SIG-M5 treated with dmso at 0.1 percent for 504 hours (cell line): ENCODE measurements around the gene STARD13.

ENCODE experiments used
- DNase-seq: peaks from one replicate; lab custom pipeline; 2025; ENCODE audit not compliant: unreplicated experiment; lab: John Stamatoyannopoulos, UW

Gene STARD13

DNA sequence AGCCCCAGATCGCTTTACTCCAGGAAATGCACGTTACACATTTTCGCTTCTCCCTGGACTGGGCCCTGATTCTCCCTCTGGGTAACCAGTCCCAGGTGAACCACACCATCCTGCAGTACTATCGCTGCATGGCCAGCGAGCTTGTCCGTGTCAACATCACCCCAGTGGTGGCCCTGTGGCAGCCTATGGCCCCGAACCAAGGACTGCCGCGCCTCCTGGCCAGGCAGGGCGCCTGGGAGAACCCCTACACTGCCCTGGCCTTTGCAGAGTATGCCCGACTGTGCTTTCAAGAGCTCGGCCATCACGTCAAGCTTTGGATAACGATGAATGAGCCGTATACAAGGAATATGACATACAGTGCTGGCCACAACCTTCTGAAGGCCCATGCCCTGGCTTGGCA, 224.7 kb downstream of the STARD13 start:
- no peak for DNase-seq

DNA sequence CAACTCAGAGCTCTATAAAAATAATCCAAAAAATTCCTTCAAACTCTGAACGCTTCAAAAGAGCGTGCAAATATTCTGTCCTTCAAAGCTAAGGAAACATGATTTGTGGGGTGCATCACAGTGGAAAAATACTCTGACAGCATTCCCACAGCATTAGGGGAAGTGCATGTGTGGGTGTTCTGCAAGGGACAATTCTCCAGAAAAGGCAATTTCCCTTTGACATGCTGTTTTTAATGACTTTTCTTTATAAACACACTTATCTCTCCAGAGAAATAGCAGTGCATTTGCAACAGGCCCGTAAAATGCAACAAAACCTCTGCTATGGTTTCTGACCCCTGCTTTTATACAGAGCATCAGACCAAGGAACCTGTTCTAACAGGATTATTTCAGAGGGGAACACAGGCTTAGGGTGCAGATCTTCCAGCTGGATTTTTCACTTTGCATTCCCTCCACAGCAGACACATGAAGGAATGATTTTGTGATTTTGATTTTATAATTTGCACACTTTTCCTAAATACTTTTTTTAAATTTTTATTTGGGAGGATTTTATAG, 226.7 kb downstream of the STARD13 start:
- no peak for DNase-seq

DNA sequence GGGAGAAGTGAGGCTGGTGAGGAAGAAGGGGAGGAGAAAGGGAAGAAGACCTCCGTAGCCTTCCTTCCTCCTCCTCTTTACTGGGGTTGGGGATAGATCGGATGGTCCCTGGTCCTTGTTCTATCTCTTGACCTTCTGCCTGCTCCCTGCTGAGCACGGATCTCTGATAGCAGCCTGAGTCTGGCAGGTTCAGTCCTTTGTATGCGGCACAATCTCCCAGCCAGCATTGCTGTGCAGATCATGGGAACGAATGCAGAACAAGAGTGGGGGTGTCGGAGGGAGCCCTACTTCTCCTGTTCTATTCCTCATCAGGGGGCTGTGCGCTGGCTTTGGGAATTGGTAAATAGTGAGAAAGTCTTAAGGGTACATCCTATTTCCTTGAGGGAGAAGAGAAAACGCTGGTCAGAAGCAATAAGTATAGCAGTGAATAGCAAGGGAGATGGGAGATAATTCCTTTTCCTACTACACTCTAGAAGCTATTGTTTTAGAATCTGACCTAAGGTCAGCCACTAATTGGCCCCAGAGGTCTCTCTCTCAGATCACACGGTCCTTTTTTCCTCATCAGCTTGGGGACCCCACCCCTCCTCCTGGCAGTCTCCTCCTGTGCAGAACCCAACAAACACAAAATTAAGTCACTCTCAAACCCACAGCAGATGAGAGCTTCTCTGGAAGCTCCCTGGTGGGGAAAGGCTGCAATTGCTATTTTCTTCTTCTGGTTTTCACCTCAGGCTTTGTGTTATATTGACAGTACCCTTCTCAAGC, 228.4 kb downstream of the STARD13 start:
- DNase-seq: peak; percentile 20

DNA sequence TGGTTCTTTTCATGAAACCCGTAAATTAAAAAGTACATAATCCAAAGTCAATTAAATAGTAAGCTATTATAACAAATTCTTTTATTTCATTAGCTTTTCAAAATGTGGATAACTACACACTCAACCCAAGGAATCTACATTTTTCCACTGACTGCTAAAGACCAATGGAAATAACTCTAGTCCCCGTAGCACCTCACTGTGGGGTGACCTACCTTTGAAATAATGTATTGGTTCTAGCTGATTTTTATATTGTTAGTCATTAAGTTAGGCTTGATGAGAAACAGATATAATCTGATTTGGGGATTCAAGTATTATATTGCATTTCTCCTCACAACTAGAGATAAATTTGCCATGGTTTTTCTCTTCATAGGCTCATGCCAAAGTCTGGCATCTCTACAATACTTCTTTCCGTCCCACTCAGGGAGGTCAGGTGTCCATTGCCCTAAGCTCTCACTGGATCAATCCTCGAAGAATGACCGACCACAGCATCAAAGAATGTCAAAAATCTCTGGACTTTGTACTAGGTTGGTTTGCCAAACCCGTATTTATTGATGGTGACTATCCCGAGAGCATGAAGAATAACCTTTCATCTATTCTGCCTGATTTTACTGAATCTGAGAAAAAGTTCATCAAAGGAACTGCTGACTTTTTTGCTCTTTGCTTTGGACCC, 232.0 kb downstream of the STARD13 start:
- no peak for DNase-seq
